HG03025 (cell line): Measurements from ENCODE around the gene CHST15.

Source experiments
- ATAC-seq: cut with Tn5 transposase; IDR thresholded peaks from one replicate; pipeline ENCODE4 v1.9.1; 2021; ENCODE audit warnings: mild to moderate bottlenecking, moderate library complexity; ENCODE audit not compliant: unreplicated experiment, low FRiP score

Gene CHST15

GRCh38 chr10:124124769-124125161, 31.4 kb upstream of the CHST15 start:
- no peak for ATAC-seq

- ATAC-seq, result no peak
Measured at GRCh38 chr10:124124123-124124768, 30.8 kb upstream of the CHST15 start.

GRCh38 chr10:124123156-124123555, 29.8 kb upstream of the CHST15 start:
- no peak for ATAC-seq

GRCh38 chr10:124122211-124122610, 28.8 kb upstream of the CHST15 start:
- ATAC-seq, result no peak

GRCh38 chr10:124120410-124121061, 27.1 kb upstream of the CHST15 start:
- ATAC-seq, result no peak

GRCh38 chr10:124119946-124120345, 26.5 kb upstream of the CHST15 start:
- ATAC-seq, result no peak

GRCh38 chr10:124119216-124119615, 25.8 kb upstream of the CHST15 start:
- ATAC-seq, result no peak

GRCh38 chr10:124117833-124118232, 24.4 kb upstream of the CHST15 start:
- no peak for ATAC-seq

- no peak for ATAC-seq
Measured at GRCh38 chr10:124117511-124117785, 24.1 kb upstream of the CHST15 start.

- no peak for ATAC-seq
Measured at GRCh38 chr10:124116771-124117510, 23.5 kb upstream of the CHST15 start.

- ATAC-seq, result no peak
Measured at GRCh38 chr10:124114696-124115095, 21.3 kb upstream of the CHST15 start.

- ATAC-seq, result no peak
Measured at GRCh38 chr10:124112891-124113580, 19.6 kb upstream of the CHST15 start.

- ATAC-seq, result no peak
Measured at GRCh38 chr10:124110882-124111281, 17.5 kb upstream of the CHST15 start.

- ATAC-seq, result no peak
Measured at GRCh38 chr10:124109261-124109660, 15.9 kb upstream of the CHST15 start.

GRCh38 chr10:124107072-124107471, 13.7 kb upstream of the CHST15 start:
- ATAC-seq, result no peak

GRCh38 chr10:124106241-124106879, 13.0 kb upstream of the CHST15 start:
- peak; percentile 63 for ATAC-seq

- no peak for ATAC-seq
Measured at GRCh38 chr10:124105594-124105993, 12.2 kb upstream of the CHST15 start.

- ATAC-seq, result no peak
Measured at GRCh38 chr10:124105045-124105444, 11.6 kb upstream of the CHST15 start.

GRCh38 chr10:124104011-124104627, 10.7 kb upstream of the CHST15 start:
- ATAC-seq, result no peak

- no peak for ATAC-seq
Measured at GRCh38 chr10:124101351-124101750, 8.0 kb upstream of the CHST15 start.
